ENCODE measurements around the gene AP3S1. TPM values are rescaled to one million over a fixed set of nuclear protein-coding genes. Genes with fewer than 3 reads are reported as not detected.

Gene AP3S1
- total RNA-seq, 4 donors from 2014 or later, result 31.8 to 87.2 (median 60.8) TPM

DNA sequence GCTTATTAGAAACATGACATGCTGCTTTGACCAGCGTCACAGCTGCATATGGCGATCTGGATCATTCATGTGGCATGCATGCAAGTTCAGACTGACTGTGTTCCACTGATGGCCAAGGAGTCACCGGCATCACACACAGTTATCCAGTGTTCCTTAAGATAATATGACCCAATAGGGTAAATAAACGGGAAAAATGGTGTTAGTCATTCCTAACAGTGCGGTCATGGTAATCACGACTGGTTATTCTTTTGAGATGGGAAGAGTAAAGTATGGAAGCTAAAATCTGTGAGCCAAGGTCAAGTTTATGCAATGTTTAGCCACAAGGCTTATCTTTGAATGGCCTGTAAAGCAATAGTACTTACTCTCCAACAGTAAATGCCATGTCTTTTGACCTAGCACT lies 91.3 kb downstream of the AP3S1 start:
- DNase-seq, result no peak
- no peak overlapping the region for H3K4me3 ChIP-seq
- H3K9me3 ChIP-seq, result no peaks in the 10 kb centered on the region
- no peak overlapping the region for H3K27ac ChIP-seq
- no peaks in the 10 kb centered on the region for H3K4me1 ChIP-seq
- TF ChIP-seq POLR2A (IDR thresholded peaks at IDR 0.05) (no peak), CTCF (IDR thresholded peaks at IDR 0.05) (no peak)
- intact Hi-C loops (cut with DNase I; ENCODE audit: low total_unique reads), result no loop called here
- no peaks in the 10 kb centered on the region for H3K36me3 ChIP-seq
- no peaks in the 10 kb centered on the region for H3K27me3 ChIP-seq

GRCh38 chr5:115934388-115934974 lies 92.7 kb downstream of the AP3S1 start:
- H3K4me3 ChIP-seq, result no peak overlapping the region
- no peaks in the 10 kb centered on the region for H3K27me3 ChIP-seq
- TF ChIP-seq CTCF (IDR thresholded peaks at IDR 0.05) (no peak), POLR2A (IDR thresholded peaks at IDR 0.05) (no peak)
- H3K27ac ChIP-seq, result no peak overlapping the region
- H3K9me3 ChIP-seq, result no peaks in the 10 kb centered on the region
- DNase-seq, result no peak
- H3K36me3 ChIP-seq, result no peaks in the 10 kb centered on the region
- H3K4me1 ChIP-seq, result no peaks in the 10 kb centered on the region
- intact Hi-C loops (cut with DNase I; ENCODE audit: low total_unique reads), result no loop called here

GRCh38 chr5:115936031-115936430 lies 94.3 kb downstream of the AP3S1 start:
- no peak for DNase-seq
- Histone ChIP-seq H3K9me3 (no peaks in the 10 kb centered on the region), H3K4me3 (no peak overlapping the region), H3K4me1 (no peaks in the 10 kb centered on the region), H3K27ac (no peak overlapping the region), H3K36me3 (no peaks in the 10 kb centered on the region), H3K27me3 (no peaks in the 10 kb centered on the region)
- TF ChIP-seq POLR2A (IDR thresholded peaks at IDR 0.05), result no peak
- no peak for TF ChIP-seq CTCF (IDR thresholded peaks at IDR 0.05)
- intact Hi-C loops (cut with DNase I; ENCODE audit: low total_unique reads), result no loop called here

DNA sequence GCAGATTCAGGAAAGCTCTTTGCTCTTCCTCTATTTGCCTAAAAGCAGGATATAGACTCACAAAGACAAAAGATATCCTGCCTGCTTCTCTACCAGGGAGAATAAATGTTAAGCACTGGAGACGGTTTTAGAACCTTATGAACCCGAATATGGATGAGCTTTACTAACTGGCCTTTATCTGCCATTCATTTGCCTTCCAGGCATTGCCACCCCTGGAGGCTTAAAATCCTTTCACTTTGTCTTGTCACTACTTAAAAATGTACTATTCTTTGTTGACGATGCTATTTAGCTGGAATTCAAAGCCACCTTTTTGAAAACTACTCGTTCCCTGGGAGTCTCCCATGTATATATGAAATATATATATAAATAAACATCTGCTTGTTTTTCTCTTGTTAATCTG lies 97.3 kb downstream of the AP3S1 start:
- no peak overlapping the region for H3K4me3 ChIP-seq
- TF ChIP-seq CTCF (IDR thresholded peaks at IDR 0.05) (no peak), POLR2A (IDR thresholded peaks at IDR 0.05) (no peak)
- H3K36me3 ChIP-seq, result no peaks in the 10 kb centered on the region
- H3K27me3 ChIP-seq, result no peaks in the 10 kb centered on the region
- no peaks in the 10 kb centered on the region for H3K4me1 ChIP-seq
- no peaks in the 10 kb centered on the region for H3K9me3 ChIP-seq
- intact Hi-C loops (cut with DNase I; ENCODE audit: low total_unique reads), result no loop called here
- DNase-seq, result no peak
- no peak overlapping the region for H3K27ac ChIP-seq

DNA sequence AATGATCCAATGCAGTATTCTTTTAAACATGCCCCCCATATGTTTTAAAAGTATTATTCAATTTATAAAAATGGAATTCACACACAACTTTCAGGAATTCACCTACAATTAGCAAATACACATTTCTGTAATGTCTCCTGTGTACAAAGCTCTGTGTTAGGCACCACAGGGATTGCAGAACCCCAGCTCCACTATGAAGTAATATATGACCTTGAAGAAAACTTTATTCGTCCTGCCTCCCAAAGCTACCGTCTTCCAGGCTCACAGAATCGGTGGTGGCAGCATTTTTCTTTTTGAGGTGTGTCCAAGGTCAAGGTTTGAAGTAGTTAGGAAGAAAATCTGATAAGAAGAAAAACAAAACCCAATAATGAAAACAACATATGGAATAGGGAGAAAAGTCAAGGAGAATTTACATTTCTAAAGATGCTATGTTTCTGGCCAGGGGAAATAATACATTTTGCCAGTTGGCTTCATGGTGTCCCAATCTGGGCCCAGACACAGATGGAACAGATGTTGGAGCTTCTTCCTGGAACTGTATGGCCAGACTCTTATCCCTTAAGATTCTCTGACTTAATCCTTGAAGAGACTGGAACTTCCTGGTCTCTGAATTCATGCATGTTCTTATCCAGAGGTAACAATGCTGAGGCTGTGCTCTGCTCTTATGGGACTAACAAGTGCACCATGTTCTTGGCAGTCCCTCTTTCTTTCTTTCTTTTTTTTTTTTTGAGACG lies 98.5 kb downstream of the AP3S1 start:
- Histone ChIP-seq H3K27me3 (no peaks in the 10 kb centered on the region), H3K9me3 (no peaks in the 10 kb centered on the region), H3K4me1 (no peaks in the 10 kb centered on the region), H3K27ac (no peak overlapping the region), H3K36me3 (no peaks in the 10 kb centered on the region), H3K4me3 (no peak overlapping the region)
- TF ChIP-seq CTCF (IDR thresholded peaks at IDR 0.05), result no peak
- TF ChIP-seq POLR2A (IDR thresholded peaks at IDR 0.05), result no peak
- intact Hi-C loops (cut with DNase I; ENCODE audit: low total_unique reads), result no loop called here
- DNase-seq, result no peak

Data from uterus (tissue), 4 donors.